ENCODE measurements around the gene C1QTNF3. TPM values are rescaled to one million over a fixed set of nuclear protein-coding genes. Genes with fewer than 3 reads are reported as not detected.

C1QTNF3 gene
- total RNA-seq, 1 donor, result 2.2 TPM

DNA sequence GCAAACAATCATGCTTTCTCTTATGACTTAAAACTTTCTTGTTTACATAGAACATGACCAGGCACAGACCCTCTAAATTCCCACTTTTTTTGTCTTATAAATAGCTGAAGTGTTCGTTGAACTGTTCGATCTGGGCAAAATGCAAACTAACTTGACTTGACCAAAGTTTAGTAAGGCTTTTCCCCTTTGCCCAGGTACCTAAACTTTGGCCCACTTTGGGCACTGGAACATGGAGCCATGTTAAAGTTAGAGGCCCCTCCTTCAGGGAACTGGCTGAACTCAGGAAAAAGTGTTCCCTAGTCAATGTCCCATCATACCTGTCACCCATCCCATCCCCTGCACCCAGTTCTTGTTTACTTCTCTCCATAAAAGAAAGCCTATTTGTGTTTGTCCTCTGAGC, 25.8 kb downstream of the C1QTNF3 start:
- Histone ChIP-seq H3K9me3 (ENCODE audit: low read depth, low read length) (no peaks in the 10 kb centered on the region), H3K4me2 (ENCODE audit: insufficient read depth, low read length) (no peak overlapping the region), H3K4me3 (ENCODE audit: insufficient read depth, low read length) (no peak overlapping the region), H3K36me3 (ENCODE audit: insufficient read depth, low read length) (no peaks in the 10 kb centered on the region), H4K20me1 (ENCODE audit: insufficient read depth, low read length) (no peaks in the 10 kb centered on the region), H3K27me3 (ENCODE audit: insufficient read depth, low read length) (no peaks in the 10 kb centered on the region), H3K4me1 (ENCODE audit: insufficient read depth, low read length) (peaks cover 10% of the 10 kb centered on the region), H2AFZ (ENCODE audit: low read length) (no peak overlapping the region), H3K27ac (ENCODE audit: low read depth, low read length) (no peak overlapping the region), H3K79me2 (ENCODE audit: insufficient read depth, low read length) (no peaks in the 10 kb centered on the region)
- TF ChIP-seq, protein P1, sequence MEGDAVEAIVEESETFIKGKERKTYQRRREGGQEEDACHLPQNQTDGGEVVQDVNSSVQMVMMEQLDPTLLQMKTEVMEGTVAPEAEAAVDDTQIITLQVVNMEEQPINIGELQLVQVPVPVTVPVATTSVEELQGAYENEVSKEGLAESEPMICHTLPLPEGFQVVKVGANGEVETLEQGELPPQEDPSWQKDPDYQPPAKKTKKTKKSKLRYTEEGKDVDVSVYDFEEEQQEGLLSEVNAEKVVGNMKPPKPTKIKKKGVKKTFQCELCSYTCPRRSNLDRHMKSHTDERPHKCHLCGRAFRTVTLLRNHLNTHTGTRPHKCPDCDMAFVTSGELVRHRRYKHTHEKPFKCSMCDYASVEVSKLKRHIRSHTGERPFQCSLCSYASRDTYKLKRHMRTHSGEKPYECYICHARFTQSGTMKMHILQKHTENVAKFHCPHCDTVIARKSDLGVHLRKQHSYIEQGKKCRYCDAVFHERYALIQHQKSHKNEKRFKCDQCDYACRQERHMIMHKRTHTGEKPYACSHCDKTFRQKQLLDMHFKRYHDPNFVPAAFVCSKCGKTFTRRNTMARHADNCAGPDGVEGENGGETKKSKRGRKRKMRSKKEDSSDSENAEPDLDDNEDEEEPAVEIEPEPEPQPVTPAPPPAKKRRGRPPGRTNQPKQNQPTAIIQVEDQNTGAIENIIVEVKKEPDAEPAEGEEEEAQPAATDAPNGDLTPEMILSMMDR (IDR thresholded peaks at IDR 0.05; ENCODE audit: extremely low read depth, low read depth, low read length), result no peak
- DNase-seq (ENCODE audit: insufficient read length, low spot score, missing footprints), result no peak

DNA sequence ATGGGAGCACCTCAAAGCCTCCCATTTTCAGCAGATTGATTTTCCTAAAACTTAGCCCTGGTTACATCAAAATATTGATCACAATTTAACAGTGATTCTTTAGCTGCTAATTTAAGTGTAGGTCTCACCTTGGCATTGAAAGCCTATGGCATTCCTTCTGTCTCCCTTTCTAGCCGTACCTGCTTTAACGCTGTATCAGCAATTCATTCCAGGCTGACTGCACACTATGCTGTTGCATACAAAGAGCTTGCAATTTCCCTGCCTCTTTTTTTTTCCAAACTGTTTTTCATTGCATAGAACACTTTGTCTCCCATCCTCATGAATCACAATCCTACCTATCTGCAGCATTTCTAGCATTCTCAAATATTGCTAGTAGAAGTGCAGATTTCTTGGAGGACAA, 26.3 kb downstream of the C1QTNF3 start:
- Histone ChIP-seq H3K4me3 (ENCODE audit: insufficient read depth, low read length) (no peak overlapping the region), H3K36me3 (ENCODE audit: insufficient read depth, low read length) (no peaks in the 10 kb centered on the region), H3K27me3 (ENCODE audit: insufficient read depth, low read length) (no peaks in the 10 kb centered on the region), H4K20me1 (ENCODE audit: insufficient read depth, low read length) (no peaks in the 10 kb centered on the region), H3K9me3 (ENCODE audit: low read depth, low read length) (no peaks in the 10 kb centered on the region), H2AFZ (ENCODE audit: low read length) (no peak overlapping the region), H3K4me1 (ENCODE audit: insufficient read depth, low read length) (peaks cover 5% of the 10 kb centered on the region), H3K27ac (ENCODE audit: low read depth, low read length) (no peak overlapping the region), H3K79me2 (ENCODE audit: insufficient read depth, low read length) (no peaks in the 10 kb centered on the region), H3K4me2 (ENCODE audit: insufficient read depth, low read length) (no peak overlapping the region)
- TF ChIP-seq, protein P1 (IDR thresholded peaks at IDR 0.05; ENCODE audit: extremely low read depth, low read depth, low read length), result no peak
- no peak for DNase-seq (ENCODE audit: insufficient read length, low spot score, missing footprints)

DNA sequence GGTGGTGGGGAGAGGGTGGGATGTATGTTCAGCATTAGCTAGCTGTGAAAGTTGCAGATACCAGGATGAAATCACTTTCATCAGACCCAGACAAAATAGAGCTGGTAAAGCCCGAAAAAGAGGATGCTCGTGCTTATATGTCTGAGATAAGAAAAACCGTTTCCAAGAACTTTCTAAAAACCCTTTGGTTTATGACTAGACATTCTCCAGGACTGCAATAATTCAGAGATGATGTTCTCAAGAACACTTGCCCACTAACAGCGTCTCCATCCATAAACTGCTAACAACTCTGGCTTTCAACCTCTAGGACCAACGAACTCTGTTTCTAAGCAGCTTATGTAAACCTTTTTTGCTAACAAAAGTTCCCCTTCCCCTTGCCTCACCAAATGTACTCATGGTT, 26.8 kb downstream of the C1QTNF3 start:
- H4K20me1 ChIP-seq (ENCODE audit: insufficient read depth, low read length), result no peaks in the 10 kb centered on the region
- H3K27ac ChIP-seq (ENCODE audit: low read depth, low read length), result no peak overlapping the region
- no peak overlapping the region for H3K4me2 ChIP-seq (ENCODE audit: insufficient read depth, low read length)
- DNase-seq (ENCODE audit: insufficient read length, low spot score, missing footprints), result no peak
- no peaks in the 10 kb centered on the region for H3K9me3 ChIP-seq (ENCODE audit: low read depth, low read length)
- H3K79me2 ChIP-seq (ENCODE audit: insufficient read depth, low read length), result no peaks in the 10 kb centered on the region
- H3K27me3 ChIP-seq (ENCODE audit: insufficient read depth, low read length), result no peaks in the 10 kb centered on the region
- H3K36me3 ChIP-seq (ENCODE audit: insufficient read depth, low read length), result no peaks in the 10 kb centered on the region
- no peaks in the 10 kb centered on the region for H3K4me1 ChIP-seq (ENCODE audit: insufficient read depth, low read length)
- TF ChIP-seq, protein P1 (IDR thresholded peaks at IDR 0.05; ENCODE audit: extremely low read depth, low read depth, low read length), result no peak
- no peak overlapping the region for H3K4me3 ChIP-seq (ENCODE audit: insufficient read depth, low read length)
- no peak overlapping the region for H2AFZ ChIP-seq (ENCODE audit: low read length)

DNA sequence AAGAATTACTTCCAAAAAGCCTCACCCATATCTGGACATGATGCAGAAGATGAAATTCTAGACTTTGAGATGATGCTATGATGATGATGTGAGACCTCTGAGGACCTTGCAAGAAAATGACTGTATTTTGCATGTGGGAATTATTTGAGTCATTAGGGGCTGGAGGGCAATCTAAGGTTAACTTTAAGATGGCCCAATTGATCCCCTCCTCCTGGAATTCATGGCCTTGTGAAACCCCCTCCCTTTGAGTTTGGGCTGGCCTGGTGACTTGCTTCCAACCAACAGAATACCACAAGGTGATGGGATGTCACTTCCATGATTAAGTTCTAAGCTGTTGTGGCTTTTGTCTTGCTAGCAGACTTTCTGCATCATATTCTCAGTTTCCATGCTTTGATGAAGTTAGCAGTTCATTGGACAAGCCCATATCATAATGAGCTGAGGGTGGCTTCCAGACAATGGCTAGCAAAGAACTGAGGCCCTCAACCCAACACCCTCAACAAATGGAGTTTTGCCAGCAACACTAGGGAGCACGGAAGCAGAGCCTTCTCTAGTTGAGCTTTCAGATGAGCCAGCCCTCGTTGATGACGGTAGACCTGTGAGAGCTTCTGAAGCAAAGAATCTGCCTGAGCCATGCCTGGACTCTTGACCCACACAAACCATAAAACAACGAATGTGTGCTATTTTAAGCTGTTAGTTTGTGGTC, 27.7 kb downstream of the C1QTNF3 start:
- no peak for DNase-seq (ENCODE audit: insufficient read length, low spot score, missing footprints)
- Histone ChIP-seq H2AFZ (ENCODE audit: low read length) (no peak overlapping the region), H3K79me2 (ENCODE audit: insufficient read depth, low read length) (no peaks in the 10 kb centered on the region), H3K4me1 (ENCODE audit: insufficient read depth, low read length) (no peaks in the 10 kb centered on the region), H3K4me2 (ENCODE audit: insufficient read depth, low read length) (no peak overlapping the region), H3K27me3 (ENCODE audit: insufficient read depth, low read length) (no peaks in the 10 kb centered on the region), H3K9me3 (ENCODE audit: low read depth, low read length) (no peaks in the 10 kb centered on the region), H3K36me3 (ENCODE audit: insufficient read depth, low read length) (no peaks in the 10 kb centered on the region), H3K4me3 (ENCODE audit: insufficient read depth, low read length) (no peak overlapping the region), H4K20me1 (ENCODE audit: insufficient read depth, low read length) (no peaks in the 10 kb centered on the region), H3K27ac (ENCODE audit: low read depth, low read length) (no peak overlapping the region)
- TF ChIP-seq, protein P1 (IDR thresholded peaks at IDR 0.05; ENCODE audit: extremely low read depth, low read depth, low read length), result no peak
